Measurements from ENCODE around the gene UBAP2. TPM values are rescaled to one million over a fixed set of nuclear protein-coding genes. Genes with fewer than 3 reads are reported as not detected.

Gene UBAP2, protein sequence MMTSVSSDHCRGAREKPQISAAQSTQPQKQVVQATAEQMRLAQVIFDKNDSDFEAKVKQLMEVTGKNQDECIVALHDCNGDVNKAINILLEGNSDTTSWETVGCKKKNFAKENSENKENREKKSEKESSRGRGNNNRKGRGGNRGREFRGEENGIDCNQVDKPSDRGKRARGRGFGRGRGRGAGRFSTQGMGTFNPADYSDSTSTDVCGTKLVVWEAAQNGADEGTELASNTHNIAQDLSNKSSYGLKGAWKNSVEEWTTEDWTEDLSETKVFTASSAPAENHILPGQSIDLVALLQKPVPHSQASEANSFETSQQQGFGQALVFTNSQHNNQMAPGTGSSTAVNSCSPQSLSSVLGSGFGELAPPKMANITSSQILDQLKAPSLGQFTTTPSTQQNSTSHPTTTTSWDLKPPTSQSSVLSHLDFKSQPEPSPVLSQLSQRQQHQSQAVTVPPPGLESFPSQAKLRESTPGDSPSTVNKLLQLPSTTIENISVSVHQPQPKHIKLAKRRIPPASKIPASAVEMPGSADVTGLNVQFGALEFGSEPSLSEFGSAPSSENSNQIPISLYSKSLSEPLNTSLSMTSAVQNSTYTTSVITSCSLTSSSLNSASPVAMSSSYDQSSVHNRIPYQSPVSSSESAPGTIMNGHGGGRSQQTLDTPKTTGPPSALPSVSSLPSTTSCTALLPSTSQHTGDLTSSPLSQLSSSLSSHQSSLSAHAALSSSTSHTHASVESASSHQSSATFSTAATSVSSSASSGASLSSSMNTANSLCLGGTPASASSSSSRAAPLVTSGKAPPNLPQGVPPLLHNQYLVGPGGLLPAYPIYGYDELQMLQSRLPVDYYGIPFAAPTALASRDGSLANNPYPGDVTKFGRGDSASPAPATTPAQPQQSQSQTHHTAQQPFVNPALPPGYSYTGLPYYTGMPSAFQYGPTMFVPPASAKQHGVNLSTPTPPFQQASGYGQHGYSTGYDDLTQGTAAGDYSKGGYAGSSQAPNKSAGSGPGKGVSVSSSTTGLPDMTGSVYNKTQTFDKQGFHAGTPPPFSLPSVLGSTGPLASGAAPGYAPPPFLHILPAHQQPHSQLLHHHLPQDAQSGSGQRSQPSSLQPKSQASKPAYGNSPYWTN
- 18.8 and 56.8 TPM in 2 replicates for total RNA-seq (2014; rRNA removed; shearing (Covaris generic); ENCODE audit: low replicate concordance)

DNA sequence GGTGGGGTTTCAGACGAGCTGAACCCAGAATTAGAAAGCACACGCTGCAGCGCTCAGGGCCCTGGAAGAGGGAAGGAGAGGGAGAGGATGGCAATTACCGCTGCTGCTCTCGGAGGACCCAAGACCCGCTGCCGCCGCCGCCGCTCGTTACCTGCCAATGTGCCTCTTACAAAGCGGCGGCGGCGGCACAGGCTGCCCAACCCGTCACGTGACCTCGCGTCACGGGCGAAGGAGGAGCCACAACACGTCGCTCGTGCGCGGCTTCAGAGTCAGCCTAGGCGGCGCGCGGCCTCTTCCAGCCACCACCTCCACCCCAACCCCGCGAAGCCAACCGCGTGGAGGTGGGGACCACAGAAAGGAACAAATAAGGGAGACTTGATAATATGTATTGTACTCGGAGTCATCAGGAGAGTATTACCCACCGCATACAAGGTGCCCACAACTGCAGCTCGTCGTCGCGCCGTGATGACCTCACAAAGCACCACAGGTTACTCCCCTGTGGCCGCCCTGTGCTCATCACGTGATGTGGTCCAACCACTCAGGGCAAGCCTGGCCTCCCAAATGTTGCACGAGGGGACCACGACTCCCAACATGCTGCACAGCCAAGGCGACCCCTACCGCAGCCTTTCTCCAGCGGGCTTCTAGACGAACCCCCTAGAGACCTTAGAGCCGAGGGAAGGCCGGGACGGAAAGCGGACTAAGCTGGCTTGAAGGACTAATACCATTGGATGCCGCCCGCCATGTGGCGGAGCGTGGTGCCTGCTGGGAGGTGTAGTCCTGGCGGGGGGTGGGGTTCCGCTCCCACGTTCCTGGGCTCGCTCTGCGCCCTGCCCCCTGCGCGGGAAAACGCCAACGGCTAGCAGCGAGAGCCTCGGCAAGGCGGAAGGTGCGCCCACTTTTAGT is at the start of gene UBAP2:
Gene UBAP2 (minus strand): TSS at position 161 of the 903 bp plus-strand sequence. CDS start 31,739 bp downstream, outside the sequence.
- Histone ChIP-seq H3K9me2 (replicated peaks; ENCODE audit: insufficient read depth, low read length) (no peaks in the 10 kb centered on the region), H3K79me2 (ENCODE audit: low read length) (peaks cover 46% of the 10 kb centered on the region), H3K27ac (ENCODE audit: low read length) (peak within 1 kb of the TSS; percentile 74), H3K9ac (ENCODE audit: low read length) (peak within 1 kb of the TSS; percentile 88), H3K9me3 (ENCODE audit: low read length) (no peaks in the 10 kb centered on the region), H3K4me3 (ENCODE audit: low read length) (peak within 1 kb of the TSS; percentile 99), H3K4me2 (ENCODE audit: low read depth, low read length, poor library complexity, severe bottlenecking) (peak within 1 kb of the TSS; percentile 98), H2AFZ (ENCODE audit: low read length) (peak within 1 kb of the TSS; percentile 89; the same call in 1 of the 2 replicates), H4K20me1 (ENCODE audit: insufficient read depth, low read depth, low read length) (peaks cover 8% of the 10 kb centered on the region; the same call in 1 of the 2 replicates), H3K4me1 (ENCODE audit: low read length) (peaks cover 29% of the 10 kb centered on the region), H3K27me3 (ENCODE audit: low read length) (no peaks in the 10 kb centered on the region), H3K36me3 (ENCODE audit: insufficient read depth, low read length) (no peaks in the 10 kb centered on the region; the same call in 1 of the 2 replicates)
- DNase-seq = peak; percentile 98

- Histone ChIP-seq H3K4me1 (ENCODE audit: low read length) (peaks cover 53% of the 10 kb centered on the region), H3K4me3 (ENCODE audit: low read length) (peak overlapping the region; percentile 40; the same call in 1 of the 2 replicates), H3K4me2 (ENCODE audit: low read depth, low read length, poor library complexity, severe bottlenecking) (peak overlapping the region; percentile 64), H3K27me3 (ENCODE audit: low read length) (no peaks in the 10 kb centered on the region), H3K36me3 (ENCODE audit: insufficient read depth, low read length) (peaks cover 41% of the 10 kb centered on the region), H4K20me1 (ENCODE audit: insufficient read depth, low read depth, low read length) (no peaks in the 10 kb centered on the region; the same call in 1 of the 2 replicates), H3K9me3 (ENCODE audit: low read length) (no peaks in the 10 kb centered on the region), H3K9ac (ENCODE audit: low read length) (peak overlapping the region; percentile 51), H3K79me2 (ENCODE audit: low read length) (peaks cover 23% of the 10 kb centered on the region), H3K27ac (ENCODE audit: low read length) (peak overlapping the region; percentile 95), H3K9me2 (replicated peaks; ENCODE audit: insufficient read depth, low read length) (no peaks in the 10 kb centered on the region), H2AFZ (ENCODE audit: low read length) (no peak overlapping the region)
- DNase-seq = peak; percentile 74
Measured at GRCh38 chr9:34098307-34098706, 49.6 kb upstream of the UBAP2 start.

DNA sequence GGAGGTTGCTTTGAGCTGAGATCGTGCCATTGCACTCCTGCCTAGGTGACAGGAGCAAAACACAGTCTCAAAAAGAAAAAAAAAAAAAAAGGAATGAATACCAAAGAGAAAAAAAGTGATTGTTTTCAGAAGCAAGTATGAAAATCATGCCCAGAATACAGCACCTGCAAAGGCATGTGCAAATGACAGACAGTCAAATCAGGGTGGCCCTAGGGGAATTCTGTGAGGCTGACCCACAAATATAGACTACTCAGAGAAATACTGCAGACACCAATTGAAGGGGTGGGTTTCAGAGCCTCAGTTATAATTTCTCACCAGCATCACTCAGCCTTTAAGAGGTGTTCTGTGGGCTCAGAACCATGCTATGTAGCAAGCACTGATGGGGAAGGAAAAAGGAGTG is 49.2 kb upstream of the UBAP2 start:
- Histone ChIP-seq H2AFZ (ENCODE audit: low read length) (no peak overlapping the region), H3K27ac (ENCODE audit: low read length) (peak overlapping the region; percentile 95), H4K20me1 (ENCODE audit: insufficient read depth, low read depth, low read length) (no peaks in the 10 kb centered on the region; the same call in 1 of the 2 replicates), H3K36me3 (ENCODE audit: insufficient read depth, low read length) (peaks cover 43% of the 10 kb centered on the region), H3K9me3 (ENCODE audit: low read length) (no peaks in the 10 kb centered on the region), H3K9me2 (replicated peaks; ENCODE audit: insufficient read depth, low read length) (no peaks in the 10 kb centered on the region), H3K4me2 (ENCODE audit: low read depth, low read length, poor library complexity, severe bottlenecking) (peak overlapping the region; percentile 64), H3K27me3 (ENCODE audit: low read length) (no peaks in the 10 kb centered on the region), H3K9ac (ENCODE audit: low read length) (peak overlapping the region; percentile 51), H3K4me1 (ENCODE audit: low read length) (peaks cover 53% of the 10 kb centered on the region), H3K79me2 (ENCODE audit: low read length) (peaks cover 23% of the 10 kb centered on the region), H3K4me3 (ENCODE audit: low read length) (peak overlapping the region; percentile 40; the same call in 1 of the 2 replicates)
- peak; percentile 89 for DNase-seq

DNA sequence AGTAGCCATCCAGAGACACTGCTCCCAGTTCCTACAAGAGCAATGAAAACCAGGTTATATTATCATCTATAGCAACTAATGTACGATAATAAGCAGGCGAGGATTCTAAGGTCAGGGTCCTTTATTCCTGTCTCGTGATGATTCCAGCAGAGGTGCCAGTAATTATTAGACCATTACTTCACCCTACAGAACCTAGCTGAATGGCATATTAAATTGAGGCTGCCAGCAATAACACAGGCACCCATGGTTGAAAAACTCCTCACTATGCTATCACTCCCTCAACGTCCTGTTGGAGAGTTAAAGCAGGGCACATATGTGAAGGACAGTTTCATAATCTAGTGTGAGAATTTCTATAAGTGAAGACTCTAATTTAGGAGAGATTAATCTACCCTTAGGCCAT is 48.1 kb upstream of the UBAP2 start:
- no peaks in the 10 kb centered on the region; the same call in 1 of the 2 replicates for H4K20me1 ChIP-seq (ENCODE audit: insufficient read depth, low read depth, low read length)
- no peaks in the 10 kb centered on the region for H3K27me3 ChIP-seq (ENCODE audit: low read length)
- peak overlapping the region; percentile 50 for H3K9ac ChIP-seq (ENCODE audit: low read length)
- peaks cover 53% of the 10 kb centered on the region for H3K4me1 ChIP-seq (ENCODE audit: low read length)
- H3K27ac ChIP-seq (ENCODE audit: low read length) = peak overlapping the region; percentile 95
- no peak overlapping the region for H2AFZ ChIP-seq (ENCODE audit: low read length)
- no peaks in the 10 kb centered on the region for H3K9me3 ChIP-seq (ENCODE audit: low read length)
- H3K9me2 ChIP-seq (replicated peaks; ENCODE audit: insufficient read depth, low read length) = no peaks in the 10 kb centered on the region
- peak overlapping the region; percentile 64 for H3K4me2 ChIP-seq (ENCODE audit: low read depth, low read length, poor library complexity, severe bottlenecking)
- peaks cover 36% of the 10 kb centered on the region for H3K36me3 ChIP-seq (ENCODE audit: insufficient read depth, low read length)
- no peak for DNase-seq
- H3K79me2 ChIP-seq (ENCODE audit: low read length) = peaks cover 21% of the 10 kb centered on the region
- H3K4me3 ChIP-seq (ENCODE audit: low read length) = peak overlapping the region; percentile 40; the same call in 1 of the 2 replicates

DNA sequence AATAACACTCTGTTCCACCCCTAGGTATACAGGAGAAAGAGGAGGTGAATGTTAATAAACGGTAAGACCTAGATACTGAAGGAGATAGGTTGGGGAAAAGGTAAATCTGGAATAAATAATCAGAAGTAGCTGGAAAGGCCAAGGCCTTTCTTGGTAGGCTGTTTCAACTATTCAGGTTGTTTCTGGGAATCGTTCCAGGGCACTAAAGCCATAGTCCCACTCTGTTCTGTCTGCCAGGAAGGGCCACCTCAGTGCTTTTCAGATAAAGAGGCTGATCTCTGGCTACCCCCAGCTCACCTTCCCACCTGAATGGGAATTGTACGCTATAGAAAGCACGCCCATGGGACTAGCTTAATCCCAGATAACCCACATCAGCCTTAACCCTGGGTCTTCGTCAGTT is 44.9 kb upstream of the UBAP2 start:
- Histone ChIP-seq H3K4me1 (ENCODE audit: low read length) (peaks cover 30% of the 10 kb centered on the region), H3K4me3 (ENCODE audit: low read length) (no peak overlapping the region), H4K20me1 (ENCODE audit: insufficient read depth, low read depth, low read length) (no peaks in the 10 kb centered on the region; the same call in 1 of the 2 replicates), H2AFZ (ENCODE audit: low read length) (no peak overlapping the region), H3K4me2 (ENCODE audit: low read depth, low read length, poor library complexity, severe bottlenecking) (no peak overlapping the region), H3K27me3 (ENCODE audit: low read length) (no peaks in the 10 kb centered on the region), H3K9ac (ENCODE audit: low read length) (no peak overlapping the region), H3K36me3 (ENCODE audit: insufficient read depth, low read length) (peaks cover 39% of the 10 kb centered on the region), H3K79me2 (ENCODE audit: low read length) (peaks cover 19% of the 10 kb centered on the region), H3K9me2 (replicated peaks; ENCODE audit: insufficient read depth, low read length) (no peaks in the 10 kb centered on the region), H3K27ac (ENCODE audit: low read length) (no peak overlapping the region), H3K9me3 (ENCODE audit: low read length) (no peaks in the 10 kb centered on the region)
- DNase-seq = no peak

GRCh38 chr9:34089311-34089710 is 40.6 kb upstream of the UBAP2 start:
- no peaks in the 10 kb centered on the region for H3K9me3 ChIP-seq (ENCODE audit: low read length)
- DNase-seq = no peak
- H3K4me1 ChIP-seq (ENCODE audit: low read length) = no peaks in the 10 kb centered on the region
- no peak overlapping the region for H3K27ac ChIP-seq (ENCODE audit: low read length)
- H3K36me3 ChIP-seq (ENCODE audit: insufficient read depth, low read length) = peaks cover 44% of the 10 kb centered on the region
- H4K20me1 ChIP-seq (ENCODE audit: insufficient read depth, low read depth, low read length) = peaks cover 4% of the 10 kb centered on the region; the same call in 1 of the 2 replicates
- H2AFZ ChIP-seq (ENCODE audit: low read length) = no peak overlapping the region
- no peak overlapping the region for H3K4me3 ChIP-seq (ENCODE audit: low read length)
- H3K79me2 ChIP-seq (ENCODE audit: low read length) = no peaks in the 10 kb centered on the region
- H3K9me2 ChIP-seq (replicated peaks; ENCODE audit: insufficient read depth, low read length) = no peaks in the 10 kb centered on the region
- no peak overlapping the region for H3K9ac ChIP-seq (ENCODE audit: low read length)
- H3K27me3 ChIP-seq (ENCODE audit: low read length) = no peaks in the 10 kb centered on the region
- no peak overlapping the region for H3K4me2 ChIP-seq (ENCODE audit: low read depth, low read length, poor library complexity, severe bottlenecking)

- DNase-seq = no peak
- Histone ChIP-seq H3K36me3 (ENCODE audit: insufficient read depth, low read length) (peaks cover 36% of the 10 kb centered on the region), H3K4me2 (ENCODE audit: low read depth, low read length, poor library complexity, severe bottlenecking) (no peak overlapping the region), H3K27me3 (ENCODE audit: low read length) (no peaks in the 10 kb centered on the region), H3K9ac (ENCODE audit: low read length) (no peak overlapping the region), H3K9me2 (replicated peaks; ENCODE audit: insufficient read depth, low read length) (no peaks in the 10 kb centered on the region), H4K20me1 (ENCODE audit: insufficient read depth, low read depth, low read length) (peaks cover 4% of the 10 kb centered on the region; the same call in 1 of the 2 replicates), H3K9me3 (ENCODE audit: low read length) (no peaks in the 10 kb centered on the region), H3K4me1 (ENCODE audit: low read length) (no peaks in the 10 kb centered on the region), H2AFZ (ENCODE audit: low read length) (no peak overlapping the region), H3K4me3 (ENCODE audit: low read length) (no peak overlapping the region), H3K27ac (ENCODE audit: low read length) (no peak overlapping the region), H3K79me2 (ENCODE audit: low read length) (no peaks in the 10 kb centered on the region)
Measured at GRCh38 chr9:34087370-34087769, 38.7 kb upstream of the UBAP2 start.

All from Karpas-422 (cell line).